HCT116 (cell line): ENCODE data around the gene ELAVL2. TPM values are rescaled to one million over a fixed set of nuclear protein-coding genes. Genes with fewer than 3 reads are reported as not detected.

Experiments
- ATAC-seq: fragments of 200-7000 bp; cut with Tn5 transposase; 2 replicates; pipeline ENCODE4 v1.9.1; 2020; ENCODE audit warnings: mild to moderate bottlenecking, moderate library complexity
- BruUV-seq: library from RNA; stranded (reverse); fragments of 400-500 nt; replicated peaks from 2 replicates; lab custom pipeline; 2021; lab: Mats Ljungman, UMichigan
- CTCF ChIA-PET: fragments of 300-600 bp; sonication (Branson Sonifier 250); formaldehyde crosslinking; loops from one replicate; lab custom pipeline; 2021; ENCODE audit warnings: antibody characterized with exemption; lab: Charles Lee
- POLR2A ChIA-PET: fragments of 300-600, 350-600 bp; sonication (Branson Sonifier 250); formaldehyde crosslinking; loops from one replicate; lab custom pipeline; 2021; ENCODE audit warnings: antibody characterized with exemption; lab: Charles Lee
- RAD21 ChIA-PET, 2 experiments: fragments of 300-600 bp; sonication (Branson Sonifier 250); formaldehyde crosslinking; loops; one replicate each; lab custom pipeline; 2023; ENCODE audit warnings: low total read pairs in 2 of 2; ENCODE audit not compliant: uncharacterized antibody in 2 of 2, unreplicated experiment in 2 of 2, low non-redundant PET in 1 of 2; lab: Charles Lee
- DNase-seq: peaks from one replicate; pipeline ENCODE4 v3.0.0-alpha.2; 2010; ENCODE audit warnings: low read depth, low spot score
- H2AFZ ChIP-seq: fragments of 200-600 bp; shearing (Covaris generic), sonication (generic); 2 replicates; pipeline ENCODE4 v1.6.1; 2017; ENCODE audit warnings: low read depth, mixed run types, mixed read lengths, antibody characterized with exemption, low read length; ENCODE audit not compliant: poor library complexity, severe bottlenecking
- H3K27ac ChIP-seq: 2 replicates; pipeline ENCODE4 v1.5.1; 2012; ENCODE audit warnings: low read depth, low read length
- H3K27me3 ChIP-seq: fragments of 200-600 bp; sonication (generic); 2 replicates; pipeline ENCODE4 v1.6.1; 2016; ENCODE audit warnings: mixed run types, low read length, mixed read lengths; ENCODE audit not compliant: insufficient read depth
- H3K36me3 ChIP-seq, 2 experiments: fragments of 200-500 bp in 1 of 2; fragments of 200-600 bp in 1 of 2; sonication (Bioruptor generic) in 1 of 2; sonication (generic) in 1 of 2; 2 replicates each; pipeline versions ENCODE4 v1.5.1 to v1.6.1; 2014 to 2016; ENCODE audit warnings: low read length in 2 of 2, inconsistent platforms in 1 of 2, mixed read lengths in 1 of 2, mixed run types in 1 of 2; ENCODE audit not compliant: insufficient read depth in 2 of 2, control insufficient read depth in 1 of 2
- H3K4me1 ChIP-seq, 2 experiments: fragments of 200-600 bp in 1 of 2; sonication (generic) in 1 of 2; 2 replicates each; pipeline versions ENCODE4 v1.5.1 to v1.6.1; 2012 to 2017; ENCODE audit warnings: low read length in 2 of 2, inconsistent platforms in 1 of 2, mild to moderate bottlenecking in 1 of 2, mixed read lengths in 1 of 2, mixed run types in 1 of 2, moderate library complexity in 1 of 2; ENCODE audit not compliant: insufficient read depth in 2 of 2, control insufficient read depth in 1 of 2
- H3K4me2 ChIP-seq: fragments of 200-600 bp; sonication (generic); 2 replicates; pipeline ENCODE4 v1.6.1; 2017; ENCODE audit warnings: mixed run types, low read length, mixed read lengths
- H3K4me3 ChIP-seq, 2 experiments: fragments of 200-600 bp in 1 of 2; sonication (generic) in 1 of 2; replicated peaks in 1 of 2; 2 replicates each; pipeline ENCODE4 v1.5.1; 2011 to 2016; ENCODE audit warnings: low read length in 2 of 2, control low read depth in 1 of 2, low read depth in 1 of 2, mild to moderate bottlenecking in 1 of 2, mixed read lengths in 1 of 2, mixed run types in 1 of 2
- H3K79me2 ChIP-seq: fragments of 200-600 bp; sonication (generic); 2 replicates; pipeline ENCODE4 v1.6.1; 2017; ENCODE audit warnings: mild to moderate bottlenecking, mixed run types, low read length, moderate library complexity, mixed read lengths; ENCODE audit not compliant: insufficient read depth
- H3K9ac ChIP-seq: fragments of 200-600 bp; sonication (generic); 2 replicates; pipeline ENCODE4 v1.6.1; 2016; ENCODE audit warnings: low read length, mixed read lengths
- H3K9me2 ChIP-seq: fragments of 200-600 bp; sonication (generic), shearing (Covaris generic); 2 replicates; pipeline ENCODE4 v1.6.1; 2017; ENCODE audit warnings: mixed run types, mild to moderate bottlenecking, moderate library complexity; ENCODE audit not compliant: insufficient read depth
- H3K9me3 ChIP-seq, 2 experiments: fragments of 200-500 bp in 1 of 2; fragments of 200-600 bp in 1 of 2; sonication (Bioruptor generic) in 1 of 2; sonication (generic) in 1 of 2; 2 replicates each; pipeline ENCODE4 v1.6.1; 2014 to 2017; ENCODE audit warnings: low read length in 2 of 2, mixed read lengths in 2 of 2, inconsistent platforms in 1 of 2, low read depth in 1 of 2, mild to moderate bottlenecking in 1 of 2, mixed run types in 1 of 2, moderate library complexity in 1 of 2; ENCODE audit not compliant: control insufficient read depth in 1 of 2, insufficient read depth in 1 of 2
- H4K20me1 ChIP-seq: fragments of 200-600 bp; sonication (generic), shearing (Covaris generic); 2 replicates; pipeline ENCODE4 v1.6.1; 2017; ENCODE audit warnings: mixed run types, mild to moderate bottlenecking, moderate library complexity; ENCODE audit not compliant: insufficient read depth
- ATF3 ChIP-seq: IDR thresholded peaks from 2 replicates; pipeline ENCODE4 v1.6.1; 2012
- CBX3 ChIP-seq: IDR thresholded peaks from 2 replicates; pipeline ENCODE4 v1.6.1; 2012; ENCODE audit warnings: low read depth
- CEBPB ChIP-seq: IDR thresholded peaks from 2 replicates; pipeline ENCODE4 v1.6.1; 2012; ENCODE audit warnings: low read depth
- EGR1 ChIP-seq: IDR thresholded peaks from 2 replicates; pipeline ENCODE4 v1.6.1; 2012; ENCODE audit warnings: low read depth
- EZH2 ChIP-seq: fragments of 200-600 bp; sonication (generic); IDR thresholded peaks from 2 replicates; pipeline ENCODE4 v1.6.1; 2017; ENCODE audit warnings: antibody characterized with exemption, mixed run types
- JUND ChIP-seq: IDR thresholded peaks from 2 replicates; pipeline ENCODE4 v1.6.1; 2012
- POLR2A ChIP-seq: IDR thresholded peaks from 2 replicates; pipeline ENCODE4 v1.7.0; 2011; ENCODE audit warnings: borderline replicate concordance; ENCODE audit not compliant: insufficient read depth, insufficient read length; ENCODE audit errors: extremely low read depth
- POLR2AphosphoS5 ChIP-seq: IDR thresholded peaks from 2 replicates; pipeline ENCODE4 v1.6.1; 2011; ENCODE audit warnings: mild to moderate bottlenecking, low read depth, low read length, moderate library complexity
- REST ChIP-seq: IDR thresholded peaks from 2 replicates; pipeline ENCODE4 v1.6.1; 2012; ENCODE audit warnings: low read depth
- SIN3A ChIP-seq: IDR thresholded peaks from 2 replicates; pipeline ENCODE4 v1.6.1; 2012; ENCODE audit warnings: low read depth
- SP1 ChIP-seq: IDR thresholded peaks from 2 replicates; pipeline ENCODE4 v1.6.1; 2012; ENCODE audit warnings: low read depth
- SRF ChIP-seq: IDR thresholded peaks from 2 replicates; pipeline ENCODE4 v1.6.1; 2012; ENCODE audit warnings: low read depth
- TCF7L2 ChIP-seq: IDR thresholded peaks from 2 replicates; pipeline ENCODE4 v1.7.0; 2011; ENCODE audit warnings: borderline replicate concordance, inconsistent platforms; ENCODE audit not compliant: insufficient read depth, insufficient read length; ENCODE audit errors: extremely low read depth
- YY1 ChIP-seq: IDR thresholded peaks from 2 replicates; pipeline ENCODE4 v1.6.1; 2011; ENCODE audit warnings: low read length, low read depth, moderate library complexity, mild to moderate bottlenecking; ENCODE audit not compliant: insufficient replicate concordance; ENCODE audit errors: extremely low read depth
- ZFX ChIP-seq: fragments of 450-650 bp; IDR thresholded peaks from 2 replicates; pipeline ENCODE4 v1.6.1; 2017
- intact Hi-C: fragments of 100-400 bp; cut with micrococcal nuclease; formaldehyde crosslinking; loops from 2 replicates; pipeline ENCODE4 v1.10.0; 2022
- total RNA-seq: library from RNA; stranded (reverse); gene quantifications from one replicate; pipeline ENCODE4 v1.2.1, GENCODE V29; 2021; ENCODE audit not compliant: unreplicated experiment

ELAVL2 gene
- total RNA-seq, 1 experiment from 2014 or later: not detected

DNA sequence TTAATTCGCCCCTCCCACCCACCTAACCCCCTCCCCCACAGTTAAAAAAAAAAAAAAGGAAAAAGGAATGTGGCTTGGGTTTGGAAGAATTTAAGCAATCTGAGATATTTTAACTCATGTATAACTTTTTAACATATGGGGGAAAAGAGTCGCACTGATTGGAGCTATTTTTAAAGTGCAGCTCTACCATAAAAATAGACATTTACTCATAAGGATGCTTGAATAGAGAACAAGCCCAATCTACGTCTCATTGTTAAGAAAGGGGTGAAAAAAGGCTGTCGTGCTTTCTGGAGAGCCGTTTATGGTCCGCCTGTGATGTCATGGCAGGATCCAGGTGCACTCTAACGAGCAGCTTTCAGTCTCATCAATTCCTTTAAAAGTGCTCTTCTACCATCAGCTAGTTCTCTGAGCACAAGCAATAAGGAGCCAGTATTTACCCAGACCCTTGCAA, 142.4 kb downstream of the ELAVL2 start:
- RAD21 ChIA-PET: no interaction called here
- Histone ChIP-seq H3K4me2 (no peak overlapping the region), H3K79me2 (no peaks in the 10 kb centered on the region), H3K9me2 (no peaks in the 10 kb centered on the region), H2AFZ (no peak overlapping the region), H3K9me3 (peaks cover 0 to 27% of the 10 kb centered on the region in 2 experiments; a peak in 3 of 4 replicates), H3K27me3 (no peaks in the 10 kb centered on the region), H4K20me1 (no peaks in the 10 kb centered on the region), H3K27ac (no peak overlapping the region), H3K4me3 (no peak overlapping the region), H3K4me1 (no peaks in the 10 kb centered on the region), H3K9ac (no peak overlapping the region), H3K36me3 (no peaks in the 10 kb centered on the region)
- no TSS peak for BruUV-seq
- intact Hi-C loops: no loop called here
- TF ChIP-seq EZH2 (no peak), ATF3 (no peak), CEBPB (no peak), TCF7L2 (no peak), YY1 (no peak), POLR2A (no peak), ZFX (no peak), EGR1 (no peak), CBX3 (no peak), SP1 (no peak), JUND (no peak), POLR2AphosphoS5 (no peak), SIN3A (no peak), SRF (no peak), REST (no peak)
- CTCF ChIA-PET: no interaction called here
- no peak for ATAC-seq
- no peak for DNase-seq
- POLR2A ChIA-PET: no interaction called here
